Thoracic aorta (tissue), 2 donors: ENCODE results near the gene OR7A5. TPM values are rescaled to one million over a fixed set of nuclear protein-coding genes. Genes with fewer than 3 reads are reported as not detected.

Experiments
- ATAC-seq: fragments of 150-250 bp; one replicate; pipeline ENCODE4 v1.8.0; 2017; ENCODE audit warnings: low read depth; ENCODE audit not compliant: insufficient number of reproducible peaks, low FRiP score
- DNase-seq: peaks from one replicate; pipeline ENCODE4 v3.0.0-alpha.2; 2020; ENCODE audit warnings: low spot score
- H3K27ac ChIP-seq, 2 donors: fragments of 200-600 bp; sonication (generic); 1 replicate in 1 of 2; 2 replicates in 1 of 2; pipeline ENCODE4 v1.5.1; 2016; ENCODE audit warnings: mild to moderate bottlenecking in 2 of 2, moderate library complexity in 2 of 2
- H3K27me3 ChIP-seq: fragments of 200-600 bp; sonication (generic); replicated peaks from 2 replicates; pipeline ENCODE4 v1.6.0; 2016; ENCODE audit warnings: mild to moderate bottlenecking; ENCODE audit not compliant: insufficient read depth
- H3K36me3 ChIP-seq: fragments of 200-600 bp; sonication (generic); one replicate; pipeline ENCODE4 v1.5.1; 2016
- H3K4me1 ChIP-seq, 2 donors: fragments of 200-600 bp; sonication (generic); 1 replicate in 1 of 2; 2 replicates in 1 of 2; pipeline versions ENCODE4 v1.5.1 to v1.6.0; 2016; ENCODE audit warnings: low read depth in 2 of 2, mild to moderate bottlenecking in 1 of 2; ENCODE audit not compliant: control insufficient read depth in 1 of 2
- H3K4me3 ChIP-seq: fragments of 200-600 bp; sonication (generic); 2 replicates; pipeline ENCODE4 v1.5.1; 2016; ENCODE audit warnings: mild to moderate bottlenecking
- H3K9me3 ChIP-seq: fragments of 200-600 bp; sonication (generic); 2 replicates; pipeline ENCODE4 v1.5.1; 2016
- total RNA-seq, 2 donors: library from RNA; depleted of rRNA; stranded (reverse); fragments of >200 nt; gene quantifications; one replicate each; pipeline versions ENCODE4 v1.1.0 to v1.2.3, GENCODE V29; 2016
- TF ChIP-seq, protein P1 (sequence below): fragments of 200-600 bp; sonication (generic); IDR thresholded peaks from one replicate; pipeline ENCODE4 v1.5.1; 2019; ENCODE audit warnings: antibody characterized with exemption

The OR7A5 gene
- total RNA-seq, result not detected

GRCh38 chr19:14835011-14835410, at the start of gene OR7A5, which contains the start of gene OR7C1:
Gene OR7A5 (minus strand): TSS chr19:14835185. CDS start chr19:14828241, 6,944 bp downstream.
Gene OR7C1 (minus strand): TSS chr19:14835185. CDS start chr19:14800136, 35,049 bp downstream.
- no peak within 1 kb of the TSS for H3K27ac ChIP-seq
- no peak within 1 kb of the TSS for H3K4me3 ChIP-seq
- ATAC-seq, result no peak
- no peaks in the 10 kb centered on the region for H3K9me3 ChIP-seq
- no peaks in the 10 kb centered on the region for H3K4me1 ChIP-seq
- DNase-seq, result no peak
- H3K36me3 ChIP-seq, result no peaks in the 10 kb centered on the region
- no peaks in the 10 kb centered on the region for H3K27me3 ChIP-seq
- TF ChIP-seq, protein P1, sequence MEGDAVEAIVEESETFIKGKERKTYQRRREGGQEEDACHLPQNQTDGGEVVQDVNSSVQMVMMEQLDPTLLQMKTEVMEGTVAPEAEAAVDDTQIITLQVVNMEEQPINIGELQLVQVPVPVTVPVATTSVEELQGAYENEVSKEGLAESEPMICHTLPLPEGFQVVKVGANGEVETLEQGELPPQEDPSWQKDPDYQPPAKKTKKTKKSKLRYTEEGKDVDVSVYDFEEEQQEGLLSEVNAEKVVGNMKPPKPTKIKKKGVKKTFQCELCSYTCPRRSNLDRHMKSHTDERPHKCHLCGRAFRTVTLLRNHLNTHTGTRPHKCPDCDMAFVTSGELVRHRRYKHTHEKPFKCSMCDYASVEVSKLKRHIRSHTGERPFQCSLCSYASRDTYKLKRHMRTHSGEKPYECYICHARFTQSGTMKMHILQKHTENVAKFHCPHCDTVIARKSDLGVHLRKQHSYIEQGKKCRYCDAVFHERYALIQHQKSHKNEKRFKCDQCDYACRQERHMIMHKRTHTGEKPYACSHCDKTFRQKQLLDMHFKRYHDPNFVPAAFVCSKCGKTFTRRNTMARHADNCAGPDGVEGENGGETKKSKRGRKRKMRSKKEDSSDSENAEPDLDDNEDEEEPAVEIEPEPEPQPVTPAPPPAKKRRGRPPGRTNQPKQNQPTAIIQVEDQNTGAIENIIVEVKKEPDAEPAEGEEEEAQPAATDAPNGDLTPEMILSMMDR, result no peak

- Histone ChIP-seq H3K4me1 (no peaks in the 10 kb centered on the region), H3K4me3 (no peak overlapping the region), H3K36me3 (no peaks in the 10 kb centered on the region), H3K9me3 (no peaks in the 10 kb centered on the region), H3K27ac (no peak overlapping the region), H3K27me3 (no peaks in the 10 kb centered on the region)
- ATAC-seq (no peak), DNase-seq (no peak)
- TF ChIP-seq, protein P1, result no peak
Measured at GRCh38 chr19:14871619-14872230, 36.7 kb upstream of the OR7A5 start.

DNA sequence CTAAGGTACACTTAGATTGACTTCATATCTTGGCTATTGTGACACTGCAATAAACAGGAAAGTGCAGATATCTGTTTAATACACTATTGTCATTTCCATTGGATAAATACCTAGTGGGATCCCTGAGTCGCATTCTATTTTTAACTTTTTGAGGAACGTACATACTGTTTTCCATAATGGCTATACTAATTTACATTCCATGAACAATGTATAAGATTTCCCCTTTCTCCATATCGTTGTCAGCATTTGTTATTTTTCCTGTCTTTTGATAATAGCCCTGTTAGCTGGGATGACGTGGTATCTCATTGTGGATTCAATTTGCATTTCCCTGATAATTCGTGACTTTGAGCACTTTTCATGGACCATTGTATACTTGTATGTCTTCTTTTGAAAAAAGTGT, 33.5 kb upstream of the OR7A5 start:
- no peaks in the 10 kb centered on the region for H3K36me3 ChIP-seq
- DNase-seq (no peak), ATAC-seq (no peak)
- H3K27me3 ChIP-seq, result no peaks in the 10 kb centered on the region
- no peaks in the 10 kb centered on the region for H3K4me1 ChIP-seq
- no peak overlapping the region for H3K27ac ChIP-seq
- H3K4me3 ChIP-seq, result no peak overlapping the region
- H3K9me3 ChIP-seq, result no peaks in the 10 kb centered on the region
- TF ChIP-seq, protein P1, result no peak

DNA sequence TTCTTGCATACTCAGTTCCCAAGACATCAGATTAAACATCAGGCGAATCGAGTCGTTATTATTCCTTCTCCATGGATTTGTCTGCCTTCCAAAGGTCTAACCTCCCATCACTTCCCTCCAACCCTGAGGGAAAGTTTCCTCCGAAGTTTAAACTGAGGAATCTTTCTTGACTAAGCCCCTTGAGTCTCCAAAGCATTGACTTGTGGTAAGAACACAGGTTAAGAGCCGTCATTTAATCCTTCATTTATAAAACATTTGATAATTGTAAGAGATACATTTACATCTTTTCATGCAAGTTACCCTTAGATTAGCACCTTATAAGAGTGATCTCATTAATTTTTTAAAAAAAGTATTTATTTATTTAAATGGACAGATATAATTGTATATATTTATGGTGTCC, 13.8 kb upstream of the OR7A5 start, which contains the start of gene OR7A10:
Gene OR7A10, minus strand, starts transcription at position 101 of the 400 bp plus-strand sequence. CDS start 7,045 bp downstream, outside the sequence.
- Histone ChIP-seq H3K4me1 (no peaks in the 10 kb centered on the region), H3K4me3 (no peak within 1 kb of the TSS), H3K9me3 (no peaks in the 10 kb centered on the region), H3K36me3 (no peaks in the 10 kb centered on the region), H3K27ac (no peak within 1 kb of the TSS), H3K27me3 (no peaks in the 10 kb centered on the region)
- no peak for DNase-seq
- no peak for ATAC-seq
- TF ChIP-seq, protein P1, result no peak

- no peak for DNase-seq
- no peaks in the 10 kb centered on the region for H3K36me3 ChIP-seq
- no peak for ATAC-seq
- H3K27me3 ChIP-seq, result no peaks in the 10 kb centered on the region
- no peaks in the 10 kb centered on the region for H3K9me3 ChIP-seq
- no peak overlapping the region for H3K27ac ChIP-seq
- H3K4me1 ChIP-seq, result no peaks in the 10 kb centered on the region
- TF ChIP-seq, protein P1, result no peak
- H3K4me3 ChIP-seq, result no peak overlapping the region
Measured at GRCh38 chr19:14843578-14843977, 8.6 kb upstream of the OR7A5 start.
